Inferior parietal cortex (tissue), 1 donor: Measurements from ENCODE around the gene OR13J1.

Experiments
- DNase-seq: peaks from one replicate; pipeline ENCODE4 v3.0.0-alpha.2; 2016; ENCODE audit errors: extremely low spot score

Gene OR13J1

GRCh38 chr9:35858458-35858857, 11.7 kb downstream of the OR13J1 start:
- DNase-seq: no peak

GRCh38 chr9:35856882-35857281, 13.3 kb downstream of the OR13J1 start:
- no peak for DNase-seq

GRCh38 chr9:35856206-35856605, 14.0 kb downstream of the OR13J1 start:
- no peak for DNase-seq

GRCh38 chr9:35854091-35854762, 16.0 kb downstream of the OR13J1 start:
- no peak for DNase-seq

GRCh38 chr9:35852876-35853865, 17.0 kb downstream of the OR13J1 start:
- no peak for DNase-seq

GRCh38 chr9:35852267-35852815, 17.9 kb downstream of the OR13J1 start:
- no peak for DNase-seq

GRCh38 chr9:35847792-35848572, 22.2 kb downstream of the OR13J1 start:
- peak; percentile 65 for DNase-seq

- no peak for DNase-seq
Observed at GRCh38 chr9:35845824-35846771, 24.1 kb downstream of the OR13J1 start.

- DNase-seq: peak; percentile 81
Observed at GRCh38 chr9:35844628-35845270, 25.5 kb downstream of the OR13J1 start.

GRCh38 chr9:35842795-35843194, 27.4 kb downstream of the OR13J1 start:
- DNase-seq: no peak

- no peak for DNase-seq
Observed at GRCh38 chr9:35842020-35842745, 28.0 kb downstream of the OR13J1 start.

GRCh38 chr9:35841645-35841900, 28.6 kb downstream of the OR13J1 start:
- no peak for DNase-seq

GRCh38 chr9:35840881-35841644, 29.1 kb downstream of the OR13J1 start:
- DNase-seq: no peak

GRCh38 chr9:35839926-35840325, 30.3 kb downstream of the OR13J1 start:
- no peak for DNase-seq

- no peak for DNase-seq
Observed at GRCh38 chr9:35836595-35836994, 33.6 kb downstream of the OR13J1 start.

GRCh38 chr9:35835766-35836165, 34.4 kb downstream of the OR13J1 start:
- DNase-seq: no peak

- DNase-seq: no peak
Observed at GRCh38 chr9:35835216-35835632, 35.0 kb downstream of the OR13J1 start.

- no peak for DNase-seq
Observed at GRCh38 chr9:35834260-35835215, 35.7 kb downstream of the OR13J1 start.
